GM12864 (cell line): ENCODE measurements around the gene PRRC2B.

Experiments
- DNase-seq: peaks from one replicate; pipeline ENCODE4 v3.0.0-alpha.2; 2011; ENCODE audit warnings: low read depth
- H3K4me3 ChIP-seq: 2 replicates; pipeline ENCODE4 v1.5.1; 2011; ENCODE audit warnings: mild to moderate bottlenecking, low read depth, low read length, control low read depth
- CTCF ChIP-seq: IDR thresholded peaks from 2 replicates; pipeline ENCODE4 v1.5.1; 2011; ENCODE audit warnings: low read depth, mild to moderate bottlenecking, moderate library complexity, low read length, control low read depth, inconsistent platforms; ENCODE audit errors: missing control alignments

Gene PRRC2B

GRCh38 chr9:131494296-131494870, 100.5 kb downstream of the PRRC2B start:
- no peak for TF ChIP-seq CTCF
- H3K4me3 ChIP-seq, result no peak overlapping the region
- no peak for DNase-seq

GRCh38 chr9:131495785-131496184, 101.9 kb downstream of the PRRC2B start:
- DNase-seq, result no peak
- TF ChIP-seq CTCF, result no peak
- H3K4me3 ChIP-seq, result no peak overlapping the region

GRCh38 chr9:131496844-131497405, 103.0 kb downstream of the PRRC2B start:
- no peak overlapping the region for H3K4me3 ChIP-seq
- no peak for TF ChIP-seq CTCF
- no peak for DNase-seq

- no peak overlapping the region for H3K4me3 ChIP-seq
- DNase-seq, result no peak
- no peak for TF ChIP-seq CTCF
Observed at GRCh38 chr9:131499254-131499767, 105.4 kb downstream of the PRRC2B start.

- DNase-seq, result no peak
- H3K4me3 ChIP-seq, result no peak overlapping the region
- TF ChIP-seq CTCF, result no peak
Observed at GRCh38 chr9:131500377-131500776, 106.5 kb downstream of the PRRC2B start.

GRCh38 chr9:131500939-131501541, 107.2 kb downstream of the PRRC2B start:
- no peak overlapping the region for H3K4me3 ChIP-seq
- DNase-seq, result no peak
- TF ChIP-seq CTCF, result no peak
